ENCODE results near the gene YWHAQ.
"Not testable (repeated sequence)": the region's sequence is repeated elsewhere in the genome, so short reads cannot be mapped to it uniquely, and the experiment has no call there.

The YWHAQ gene

GRCh38 chr2:9586465-9586864 is 44.3 kb downstream of the YWHAQ start:
- DNase-seq = no peak

DNA sequence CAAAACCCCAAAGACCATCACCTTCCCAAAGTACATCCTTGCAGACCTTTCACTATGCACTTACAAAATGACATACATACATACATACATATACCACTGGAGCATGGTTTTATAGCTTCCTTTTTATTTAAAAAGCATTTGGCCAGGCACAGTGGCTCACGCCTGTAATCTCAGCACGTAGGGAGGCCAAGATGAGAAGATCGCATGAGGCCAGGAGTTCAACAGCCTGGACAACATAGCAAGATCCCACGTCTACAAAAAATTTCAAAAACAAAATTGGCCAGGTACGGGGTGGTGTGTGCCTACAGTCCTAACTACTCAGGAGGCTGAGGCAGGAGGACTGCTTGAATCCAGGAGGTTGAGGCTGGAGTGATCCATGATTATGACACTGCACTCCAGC is 45.3 kb downstream of the YWHAQ start:
- no peak for DNase-seq

DNA sequence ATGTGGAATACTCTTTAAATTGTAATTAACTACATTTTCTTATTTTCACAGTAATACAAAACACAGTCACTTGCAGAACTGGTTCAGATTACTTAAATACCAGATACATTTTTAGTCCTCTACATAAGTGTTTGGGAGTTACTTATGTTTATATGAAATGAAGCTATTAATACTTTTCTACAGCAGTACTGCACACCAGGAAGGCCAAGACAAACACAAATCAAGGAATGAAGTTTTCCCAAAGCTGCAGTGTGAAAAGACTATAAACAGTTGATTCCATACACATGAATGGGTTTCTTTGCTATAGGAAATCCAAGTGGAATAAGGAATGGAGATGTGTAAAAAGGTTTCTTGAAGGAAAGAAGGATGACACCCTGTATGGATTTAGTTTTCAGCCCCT is 45.9 kb downstream of the YWHAQ start:
- not testable (repeated sequence) for DNase-seq

GRCh38 chr2:9582624-9583023 is 48.2 kb downstream of the YWHAQ start:
- DNase-seq = no peak

- DNase-seq = no peak
Measured at GRCh38 chr2:9578467-9579235, 52.1 kb downstream of the YWHAQ start.

DNA sequence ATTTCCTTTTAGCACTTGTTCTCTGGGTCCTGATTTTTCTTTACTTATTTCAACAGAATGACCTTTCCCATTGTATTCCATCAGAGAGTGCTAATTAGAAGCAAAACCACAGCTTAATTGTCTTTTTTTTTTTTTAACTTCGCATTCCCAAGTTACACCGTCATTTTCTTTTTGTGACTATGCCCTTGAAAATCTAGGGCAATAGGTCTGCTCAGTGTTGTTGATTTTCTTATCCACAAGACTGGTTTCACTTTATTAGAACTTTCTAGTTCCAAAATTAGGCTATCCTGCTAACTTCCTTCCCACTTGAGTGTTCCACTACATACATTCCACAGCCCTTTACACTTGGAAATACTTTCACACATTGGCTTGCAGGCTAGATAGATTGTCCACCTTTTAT is 56.5 kb downstream of the YWHAQ start:
- no peak for DNase-seq

DNA sequence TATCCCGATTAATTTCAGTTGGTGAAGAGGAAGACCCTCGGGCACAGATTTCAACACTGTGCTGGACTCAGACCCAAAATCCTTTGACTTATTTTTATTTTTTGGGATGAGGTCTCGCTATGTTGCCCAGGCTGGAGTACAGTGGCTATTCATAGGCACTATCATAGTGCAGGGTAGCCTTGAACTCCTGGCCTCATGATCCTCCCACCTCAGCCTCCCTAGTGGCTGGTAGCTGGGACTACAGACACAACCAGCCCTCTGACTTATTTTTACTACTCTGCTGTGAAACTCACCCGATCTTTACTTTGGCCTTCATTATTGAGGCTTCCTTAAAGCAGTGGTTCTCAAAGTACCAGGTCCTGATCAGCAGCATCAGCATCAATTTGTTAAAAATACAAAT is 57.0 kb downstream of the YWHAQ start:
- DNase-seq = no peak

GRCh38 chr2:9573013-9573720 is 57.6 kb downstream of the YWHAQ start:
- no peak for DNase-seq

GRCh38 chr2:9570182-9571060 is 60.4 kb downstream of the YWHAQ start:
- DNase-seq = no peak

GRCh38 chr2:9565436-9566153 is 65.2 kb downstream of the YWHAQ start:
- no peak for DNase-seq

GRCh38 chr2:9560628-9561027 is 70.2 kb downstream of the YWHAQ start:
- DNase-seq = no peak

- DNase-seq = no peak
Measured at GRCh38 chr2:9558948-9559381, 71.8 kb downstream of the YWHAQ start.

GRCh38 chr2:9556121-9556743 is 74.6 kb downstream of the YWHAQ start:
- DNase-seq = no peak

DNA sequence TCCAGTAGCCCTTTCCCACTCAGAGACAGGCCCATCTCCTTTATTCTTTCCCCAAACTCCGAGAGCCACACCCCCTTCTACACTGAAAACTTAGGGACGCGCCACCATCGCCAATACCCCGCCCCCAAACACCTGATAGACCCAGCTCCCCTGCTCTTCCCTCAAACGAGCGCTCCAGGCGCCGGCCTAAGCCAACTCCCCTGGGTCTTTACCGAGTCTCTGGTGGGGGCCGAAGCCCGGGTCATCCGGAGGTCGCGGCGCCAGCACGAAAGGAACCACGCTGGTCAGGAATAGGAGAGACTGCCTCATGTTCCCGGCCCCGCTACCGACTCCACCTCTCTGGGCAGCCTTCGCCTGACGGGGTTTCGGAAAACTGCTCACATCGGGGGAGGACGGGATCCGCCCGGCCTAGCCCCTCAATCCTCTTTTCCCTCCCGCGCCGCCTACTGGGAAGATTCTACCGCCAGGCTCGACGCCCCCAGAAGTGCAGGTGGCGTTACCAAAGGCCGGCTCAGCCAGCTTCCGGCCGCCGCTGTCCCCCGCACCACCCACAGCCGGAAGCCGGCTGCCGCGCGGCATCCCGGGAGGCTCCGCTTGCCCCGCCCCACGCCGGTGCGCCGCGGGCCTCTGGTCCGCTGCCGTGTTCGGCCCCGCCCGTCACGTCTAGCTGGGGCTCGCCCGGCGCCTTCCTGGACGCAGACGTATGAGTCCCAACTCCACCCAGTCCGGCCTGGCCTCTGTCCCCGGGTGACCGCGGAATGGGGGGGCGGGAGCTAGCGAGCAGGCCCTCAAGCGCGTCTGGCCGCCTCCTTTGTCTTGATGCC is 75.3 kb downstream of the YWHAQ start, which contains the start of gene ADAM17:
Gene ADAM17 (minus strand): TSS at position 534 of the 824 bp plus-strand sequence. CDS start 225 bp downstream, at position 309.
- DNase-seq = peak; percentile 91 to 93

DNA sequence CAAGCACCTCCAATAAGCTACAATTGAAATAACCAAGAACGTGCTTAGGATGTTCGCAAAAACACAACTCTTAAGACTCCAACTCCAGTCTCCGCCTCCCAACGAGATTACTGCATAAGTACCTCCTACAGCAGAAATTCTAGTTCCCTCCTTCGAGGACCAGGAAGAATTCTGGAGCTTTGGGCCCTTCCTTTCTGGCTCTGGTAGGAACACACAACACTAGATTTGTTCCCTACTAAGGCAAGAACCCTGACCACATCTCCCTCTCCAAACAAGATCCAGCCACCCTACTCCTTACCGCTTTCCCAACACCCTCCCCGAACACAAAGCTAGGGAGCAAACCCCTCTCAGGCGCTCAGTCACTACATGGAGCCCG is 75.9 kb downstream of the YWHAQ start:
- DNase-seq = no peak

DNA sequence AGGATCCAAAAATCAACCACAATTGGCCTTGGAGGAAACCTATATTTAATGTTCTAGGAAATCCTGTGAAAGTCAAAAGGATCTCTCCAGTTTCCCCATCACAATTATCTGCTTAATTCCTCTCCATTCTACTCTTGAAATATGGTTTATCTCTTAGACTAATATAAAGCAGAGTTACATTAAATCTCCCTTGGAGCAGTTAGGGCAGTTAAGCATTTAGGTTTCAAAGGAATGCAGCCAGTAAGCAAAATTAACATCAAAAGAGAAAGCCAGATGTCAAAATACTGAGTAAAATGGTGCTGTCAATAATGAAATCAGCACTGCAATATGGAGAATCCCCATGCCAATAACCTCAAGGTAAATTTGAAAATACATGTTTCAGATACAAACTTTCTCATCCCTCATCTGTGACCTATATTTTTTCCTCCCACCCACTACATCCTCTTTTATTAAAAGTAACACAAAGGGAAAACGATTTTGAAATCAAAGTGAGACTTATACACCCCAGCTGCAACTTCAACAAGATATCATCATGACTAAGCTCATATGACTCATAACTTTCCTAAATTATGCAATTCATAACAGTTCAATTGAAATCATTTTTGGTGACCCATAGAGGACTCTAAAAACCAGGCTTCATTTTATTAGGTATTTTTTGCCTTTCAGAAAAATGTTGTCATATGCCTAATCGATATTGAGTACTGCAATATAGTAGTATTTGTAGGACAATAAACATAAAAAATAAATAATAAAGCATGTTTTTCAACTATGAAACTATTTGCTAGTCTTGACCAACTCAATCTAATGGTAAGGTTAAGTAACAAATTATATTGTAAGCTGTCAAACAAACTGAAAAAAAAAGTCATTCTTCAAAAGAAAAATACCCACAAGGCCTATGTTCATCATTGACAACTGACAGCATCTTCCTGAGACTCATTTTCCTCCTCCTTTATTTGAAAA is 78.3 kb downstream of the YWHAQ start:
- DNase-seq = no peak

DNA sequence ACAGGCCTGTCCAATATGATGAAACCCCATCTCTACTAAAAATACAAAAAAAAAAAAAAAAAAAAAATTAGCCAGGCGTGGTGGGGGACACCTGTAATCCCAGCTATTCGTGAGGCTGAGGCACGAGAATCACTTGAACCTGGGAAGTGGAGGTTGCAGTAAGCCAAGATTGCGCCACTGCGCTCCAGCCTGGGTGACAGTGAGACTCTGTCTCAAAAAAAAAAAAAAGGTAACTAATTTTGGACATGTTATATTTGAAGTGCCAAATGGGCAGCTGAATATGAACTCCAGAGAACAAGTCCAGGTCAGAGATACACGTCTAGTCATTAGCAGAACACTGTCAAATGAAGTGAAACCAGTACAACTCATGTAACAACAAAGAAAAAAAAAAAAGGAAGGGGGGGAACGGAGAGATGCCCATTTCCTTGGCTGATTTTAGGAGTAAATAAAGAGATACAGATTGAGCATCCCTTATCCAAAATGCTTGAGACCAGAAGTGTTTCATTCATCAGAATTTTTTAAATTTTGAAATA is 79.9 kb downstream of the YWHAQ start:
- DNase-seq = not testable (repeated sequence)

DNA sequence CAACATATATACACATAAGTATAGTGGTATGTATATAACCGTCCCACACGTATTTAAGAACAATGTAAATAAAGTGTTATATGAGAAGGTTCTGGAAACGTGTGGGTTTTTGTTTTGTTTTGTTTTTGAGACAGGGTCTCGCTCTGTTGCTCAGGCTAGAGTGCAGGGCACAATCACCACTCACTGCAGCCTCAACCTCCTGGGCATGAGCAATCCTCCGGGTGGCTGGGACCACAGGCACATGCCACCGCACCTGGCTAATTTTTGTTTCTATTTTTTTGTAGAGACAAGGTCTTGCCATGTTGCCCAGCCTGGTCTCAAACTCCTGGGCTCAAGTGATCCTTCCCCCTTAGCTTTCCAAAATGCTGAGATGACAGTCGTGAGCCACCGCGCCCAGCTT is 81.4 kb downstream of the YWHAQ start:
- DNase-seq = no peak

- DNase-seq = no peak
Measured at GRCh38 chr2:9548506-9548905, 82.3 kb downstream of the YWHAQ start.

All from activated T-cell treated with anti-CD3 and anti-CD28 coated beads, Interleukin-2, amount 50 U/mL, for 48 hours (primary cell).